Common myeloid progenitor, CD34-positive (primary cell): ENCODE results near the gene BLM. TPM values are rescaled to one million over a fixed set of nuclear protein-coding genes. Genes with fewer than 3 reads are reported as not detected.
"Not testable (repeated sequence)": the region's sequence is repeated elsewhere in the genome, so short reads cannot be mapped to it uniquely, and the experiment has no call there.

Source experiments
- CTCF ChIA-PET: fragments of 350-600 bp; sonication (Branson Sonifier 250); formaldehyde crosslinking; loops from one replicate; lab custom pipeline; 2021; ENCODE audit warnings: antibody characterized with exemption; lab: Charles Lee
- POLR2A ChIA-PET: fragments of 350-600 bp; sonication (Branson Sonifier 250); formaldehyde crosslinking; loops from one replicate; lab custom pipeline; 2021; ENCODE audit warnings: antibody characterized with exemption; lab: Charles Lee
- DNase-seq, 3 donors: peaks; one replicate each; pipeline versions ENCODE4 v3.0.0 to v3.0.0-alpha.2; 2013
- H3K27ac ChIP-seq, 2 experiments: 1 replicate in 1 of 2; 2 replicates in 1 of 2; pipeline ENCODE4 v1.7.0; 2013; ENCODE audit warnings: inconsistent platforms in 2 of 2, low read length in 2 of 2, mild to moderate bottlenecking in 2 of 2, low read depth in 1 of 2, moderate library complexity in 1 of 2; ENCODE audit not compliant: severe bottlenecking in 2 of 2, insufficient read depth in 1 of 2, poor library complexity in 1 of 2
- H3K27me3 ChIP-seq, 5 experiments: replicated peaks in 2 of 5; 1 replicate in 3 of 5; 2 replicates in 2 of 5; pipeline versions ENCODE4 v1.6.1 to v1.7.0; 2013; ENCODE audit warnings: low read length in 4 of 5, mild to moderate bottlenecking in 2 of 5, moderate library complexity in 2 of 5, inconsistent platforms in 1 of 5; ENCODE audit not compliant: insufficient read depth in 5 of 5, control insufficient read depth in 4 of 5
- H3K36me3 ChIP-seq, 4 experiments: 1 replicate in 2 of 4; 2 replicates in 2 of 4; pipeline versions ENCODE4 v1.6.1 to v1.7.0; 2013; ENCODE audit warnings: low read length in 3 of 4, control low read depth in 1 of 4, mild to moderate bottlenecking in 1 of 4; ENCODE audit not compliant: control insufficient read depth in 4 of 4, insufficient read depth in 4 of 4
- H3K4me1 ChIP-seq, 4 experiments: 1 replicate in 3 of 4; 2 replicates in 1 of 4; pipeline versions ENCODE4 v1.6.1 to v1.7.1; 2013; ENCODE audit warnings: low read length in 3 of 4, mild to moderate bottlenecking in 3 of 4, control low read depth in 1 of 4, inconsistent platforms in 1 of 4, moderate library complexity in 1 of 4; ENCODE audit not compliant: control insufficient read depth in 4 of 4, insufficient read depth in 4 of 4; ENCODE audit errors: control extremely low read depth in 1 of 4
- H3K4me3 ChIP-seq, 7 experiments: 1 replicate in 4 of 7; 2 replicates in 3 of 7; pipeline versions ENCODE4 v1.5.1 to v1.7.0; 2013; ENCODE audit warnings: mild to moderate bottlenecking in 7 of 7, low read length in 6 of 7, moderate library complexity in 6 of 7, inconsistent platforms in 2 of 7, low read depth in 2 of 7, control low read depth in 1 of 7; ENCODE audit not compliant: insufficient read depth in 4 of 7, control insufficient read depth in 1 of 7; ENCODE audit errors: extremely low read depth in 1 of 7
- H3K9me3 ChIP-seq, 5 experiments: 1 replicate in 4 of 5; 2 replicates in 1 of 5; pipeline versions ENCODE4 v1.6.1 to v1.7.1; 2013; ENCODE audit warnings: low read length in 4 of 5, mild to moderate bottlenecking in 2 of 5, inconsistent platforms in 1 of 5, low read depth in 1 of 5, moderate library complexity in 1 of 5; ENCODE audit not compliant: control insufficient read depth in 4 of 5, insufficient read depth in 2 of 5; ENCODE audit errors: control extremely low read depth in 1 of 5
- WGBS: methylation state at CpG from one replicate; pipeline ENCODE4 v1.1.5; 2013; ENCODE audit not compliant: insufficient coverage; 5-methylcytosine and 5-hydroxymethylcytosine counted together
- polyA plus RNA-seq: library from polyadenylated mRNA; unstranded; fragments of 120-200 nt; gene quantifications from one replicate; pipeline ENCODE4 v1.2.1, GENCODE V29; 2013

BLM gene
- polyA plus RNA-seq: 10.0 TPM

GRCh38 chr15:90716976-90717821 lies at the start of gene BLM:
Gene BLM (plus strand): TSS chr15:90717346. CDS start chr15:90747393, 30,047 bp downstream.
- 0% methylated on average over 57 of the region's 65 CpGs for WGBS
- Histone ChIP-seq H3K4me1 (peaks cover 11 to 19% (median 13%) of the 10 kb centered on the region in 4 experiments), H3K9me3 (no peaks in the 10 kb centered on the region), H3K36me3 (peaks cover 0 to 9% (median 0%) of the 10 kb centered on the region in 4 experiments), H3K4me3 (peak within 1 kb of the TSS; percentile 75 to 96 (median 91)), H3K27me3 (no peaks in the 10 kb centered on the region), H3K27ac (peak within 1 kb of the TSS; percentile 70 to 88)
- peak; percentile 98 to 99 (median 99) for DNase-seq
- POLR2A ChIA-PET: interaction anchor here (1.2 kb wide), 1 partner anchor 169 kb away, joined by 3 read pairs; no protein-coding TSS in a partner anchor
- CTCF ChIA-PET: interaction anchor here (0.6 to 3.1 kb wide), 4 partner anchors 40 to 169 kb away, joined by 3 to 7 read pairs (median 4); no protein-coding TSS in a partner anchor

GRCh38 chr15:90667755-90668345 lies 49.3 kb upstream of the BLM start:
- H3K27me3 ChIP-seq, H3K27ac ChIP-seq, DNase-seq, CTCF ChIA-PET, H3K9me3 ChIP-seq, POLR2A ChIA-PET, H3K4me3 ChIP-seq, H3K36me3 ChIP-seq: not testable (repeated sequence)
- peaks cover 5 to 35% (median 23%) of the 10 kb centered on the region in 4 experiments for H3K4me1 ChIP-seq
- WGBS: 100% methylated on average over 2 of the region's 7 CpGs

- DNase-seq, H3K36me3 ChIP-seq, H3K4me3 ChIP-seq, POLR2A ChIA-PET, H3K9me3 ChIP-seq, H3K27ac ChIP-seq, H3K27me3 ChIP-seq: not testable (repeated sequence)
- CTCF ChIA-PET: interaction anchor here (1.2 kb wide), 1 partner anchor 21 kb away, joined by 3 read pairs; no protein-coding TSS in a partner anchor
- 98% methylated on average over 6 of the region's 8 CpGs for WGBS
- H3K4me1 ChIP-seq: peaks cover 3 to 21% (median 9%) of the 10 kb centered on the region in 4 experiments
These were observed 46.5 kb upstream of the BLM start for GRCh38 chr15:90670631-90671030.

GRCh38 chr15:90671216-90671615 lies 45.9 kb upstream of the BLM start:
- POLR2A ChIA-PET: no interaction called here
- no peak for DNase-seq
- H3K27me3 ChIP-seq: no peaks in the 10 kb centered on the region
- no peaks in the 10 kb centered on the region for H3K36me3 ChIP-seq
- H3K9me3 ChIP-seq: no peaks in the 10 kb centered on the region
- H3K4me1 ChIP-seq: peaks cover 2 to 15% (median 6%) of the 10 kb centered on the region in 4 experiments
- 100% methylated on average over 4 of the region's 4 CpGs for WGBS
- CTCF ChIA-PET: no interaction called here
- no peak overlapping the region for H3K4me3 ChIP-seq
- H3K27ac ChIP-seq: no peak overlapping the region

GRCh38 chr15:90673357-90673756 lies 43.8 kb upstream of the BLM start:
- H3K27me3 ChIP-seq, H3K27ac ChIP-seq, DNase-seq, H3K4me1 ChIP-seq, H3K36me3 ChIP-seq, CTCF ChIA-PET, H3K4me3 ChIP-seq, H3K9me3 ChIP-seq, POLR2A ChIA-PET: not testable (repeated sequence)
- WGBS: 100% methylated on average over 2 of the region's 10 CpGs

GRCh38 chr15:90674476-90674875 lies 42.7 kb upstream of the BLM start:
- Histone ChIP-seq H3K36me3 (no peaks in the 10 kb centered on the region), H3K9me3 (no peaks in the 10 kb centered on the region), H3K27me3 (no peaks in the 10 kb centered on the region), H3K4me3 (no peak overlapping the region), H3K27ac (no peak overlapping the region), H3K4me1 (peaks cover 0 to 9% (median 8%) of the 10 kb centered on the region in 4 experiments)
- DNase-seq: no peak
- WGBS: 100% methylated on average over 2 of the region's 3 CpGs
- CTCF ChIA-PET: no interaction called here
- POLR2A ChIA-PET: no interaction called here

- Histone ChIP-seq H3K27ac (no peak overlapping the region), H3K27me3 (no peaks in the 10 kb centered on the region), H3K9me3 (no peaks in the 10 kb centered on the region), H3K4me1 (peaks cover 0 to 9% (median 8%) of the 10 kb centered on the region in 4 experiments), H3K36me3 (no peaks in the 10 kb centered on the region), H3K4me3 (no peak overlapping the region)
- 98% methylated on average over 4 of the region's 5 CpGs for WGBS
- POLR2A ChIA-PET: interaction anchor here (0.6 kb wide), 1 partner anchor 190 kb away, joined by 7 read pairs; no protein-coding TSS in a partner anchor
- DNase-seq: no peak
- CTCF ChIA-PET: no interaction called here
These were observed 41.7 kb upstream of the BLM start for GRCh38 chr15:90675464-90675863.
